Osteoblast (primary cell): ENCODE data around the gene IL36B. TPM values are rescaled to one million over a fixed set of nuclear protein-coding genes. Genes with fewer than 3 reads are reported as not detected.

ENCODE experiments used
- DNase-seq: peaks from one replicate; pipeline ENCODE4 v3.0.0; 2011; ENCODE audit warnings: low spot score, mixed read lengths; ENCODE audit not compliant: insufficient read length; ENCODE audit errors: missing footprints
- H2AFZ ChIP-seq: 2 replicates; pipeline ENCODE4 v1.6.0; 2011; ENCODE audit warnings: mild to moderate bottlenecking, low read length
- H3K27ac ChIP-seq: 2 replicates; pipeline ENCODE4 v1.5.1; 2011; ENCODE audit warnings: mild to moderate bottlenecking, low read depth, low read length, moderate library complexity
- H3K27me3 ChIP-seq: 2 replicates; pipeline ENCODE4 v1.6.0; 2012; ENCODE audit warnings: mild to moderate bottlenecking, control low read depth, inconsistent platforms, low read length, moderate library complexity; ENCODE audit not compliant: insufficient read depth
- H3K36me3 ChIP-seq: 2 replicates; pipeline ENCODE4 v1.5.1; 2011; ENCODE audit warnings: mild to moderate bottlenecking, low read length, control low read depth, moderate library complexity; ENCODE audit not compliant: insufficient read depth
- H3K4me1 ChIP-seq: 2 replicates; pipeline ENCODE4 v1.5.1; 2011; ENCODE audit warnings: mild to moderate bottlenecking, low read length, control low read depth, moderate library complexity; ENCODE audit not compliant: insufficient read depth
- H3K4me2 ChIP-seq: 2 replicates; pipeline ENCODE4 v1.6.0; 2011; ENCODE audit warnings: mild to moderate bottlenecking, low read length; ENCODE audit not compliant: insufficient read depth
- H3K4me3 ChIP-seq: fragments of 200-600 bp; sonication (generic); 3 replicates; pipeline ENCODE4 v1.5.1; 2012; ENCODE audit warnings: mild to moderate bottlenecking, low read length, inconsistent platforms; ENCODE audit not compliant: insufficient read depth
- H3K79me2 ChIP-seq: 2 replicates; pipeline ENCODE4 v1.6.0; 2012; ENCODE audit warnings: mild to moderate bottlenecking, low read length, control low read depth, inconsistent platforms; ENCODE audit not compliant: insufficient read depth
- H3K9me3 ChIP-seq: 2 replicates; pipeline ENCODE4 v1.5.1; 2011; ENCODE audit warnings: low read depth, low read length, control low read depth
- H4K20me1 ChIP-seq: 2 replicates; pipeline ENCODE4 v1.6.0; 2012; ENCODE audit warnings: mild to moderate bottlenecking, low read length, control low read depth; ENCODE audit not compliant: insufficient read depth
- total RNA-seq: library from RNA; depleted of rRNA; stranded (reverse); fragments of >200 nt; gene quantifications from 2 replicates; pipeline ENCODE4 v1.2.3, GENCODE V29; 2012
- TF ChIP-seq, protein P1 (sequence below): IDR thresholded peaks from 2 replicates; pipeline ENCODE4 v1.5.1; 2011; ENCODE audit warnings: mild to moderate bottlenecking, low read depth, low read length, moderate library complexity; ENCODE audit errors: extremely low read depth

Gene IL36B
- total RNA-seq, 1 donor = not detected

DNA sequence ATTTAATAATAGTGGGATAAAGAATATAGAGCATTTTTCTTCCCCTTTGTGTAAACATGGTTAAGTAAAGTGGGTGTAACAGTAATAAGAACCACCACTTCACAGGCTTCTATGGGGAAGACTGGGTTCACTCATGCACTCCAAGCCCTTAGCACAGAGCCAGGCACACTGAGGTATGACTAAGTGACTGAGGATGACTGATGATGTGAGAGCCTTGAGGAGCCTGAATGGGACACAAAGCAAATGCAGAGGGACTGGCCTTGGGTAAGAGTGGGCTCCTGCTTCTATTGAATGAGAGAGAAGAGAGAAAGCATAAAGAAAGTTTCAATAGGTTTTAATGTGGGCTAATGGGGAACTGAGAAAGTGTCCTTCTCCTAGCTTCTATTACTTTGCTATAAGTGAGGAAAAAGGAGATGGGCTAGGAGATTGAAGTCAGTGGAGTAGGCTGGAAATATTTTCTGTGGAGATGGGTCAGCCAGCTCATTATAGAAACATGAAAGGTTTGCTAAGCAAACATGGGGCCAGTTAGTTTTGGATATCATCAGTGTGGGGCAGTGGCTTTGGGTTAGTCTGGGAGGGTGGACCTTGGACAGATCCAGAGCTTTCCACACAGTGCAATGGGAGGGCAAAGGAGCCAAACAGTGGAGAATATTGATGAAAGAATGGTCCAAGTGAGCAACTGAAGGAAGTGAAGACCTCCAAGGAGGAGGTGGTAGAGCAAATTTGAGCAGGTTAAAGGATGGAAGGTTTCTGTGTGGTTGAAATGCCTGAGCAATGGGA is 35.7 kb upstream of the IL36B start:
- no peak overlapping the region for H3K4me3 ChIP-seq
- no peaks in the 10 kb centered on the region for H4K20me1 ChIP-seq
- no peak for DNase-seq
- H3K79me2 ChIP-seq = no peaks in the 10 kb centered on the region
- H2AFZ ChIP-seq = no peak overlapping the region
- H3K4me2 ChIP-seq = no peak overlapping the region
- H3K4me1 ChIP-seq = no peaks in the 10 kb centered on the region
- H3K36me3 ChIP-seq = no peaks in the 10 kb centered on the region
- no peaks in the 10 kb centered on the region for H3K9me3 ChIP-seq
- H3K27ac ChIP-seq = no peak overlapping the region
- TF ChIP-seq, protein P1, sequence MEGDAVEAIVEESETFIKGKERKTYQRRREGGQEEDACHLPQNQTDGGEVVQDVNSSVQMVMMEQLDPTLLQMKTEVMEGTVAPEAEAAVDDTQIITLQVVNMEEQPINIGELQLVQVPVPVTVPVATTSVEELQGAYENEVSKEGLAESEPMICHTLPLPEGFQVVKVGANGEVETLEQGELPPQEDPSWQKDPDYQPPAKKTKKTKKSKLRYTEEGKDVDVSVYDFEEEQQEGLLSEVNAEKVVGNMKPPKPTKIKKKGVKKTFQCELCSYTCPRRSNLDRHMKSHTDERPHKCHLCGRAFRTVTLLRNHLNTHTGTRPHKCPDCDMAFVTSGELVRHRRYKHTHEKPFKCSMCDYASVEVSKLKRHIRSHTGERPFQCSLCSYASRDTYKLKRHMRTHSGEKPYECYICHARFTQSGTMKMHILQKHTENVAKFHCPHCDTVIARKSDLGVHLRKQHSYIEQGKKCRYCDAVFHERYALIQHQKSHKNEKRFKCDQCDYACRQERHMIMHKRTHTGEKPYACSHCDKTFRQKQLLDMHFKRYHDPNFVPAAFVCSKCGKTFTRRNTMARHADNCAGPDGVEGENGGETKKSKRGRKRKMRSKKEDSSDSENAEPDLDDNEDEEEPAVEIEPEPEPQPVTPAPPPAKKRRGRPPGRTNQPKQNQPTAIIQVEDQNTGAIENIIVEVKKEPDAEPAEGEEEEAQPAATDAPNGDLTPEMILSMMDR = no peak
- peaks cover 34% of the 10 kb centered on the region for H3K27me3 ChIP-seq

GRCh38 chr2:113085542-113085941 is 32.9 kb upstream of the IL36B start:
- H3K4me3 ChIP-seq = no peak overlapping the region
- DNase-seq = no peak
- no peaks in the 10 kb centered on the region for H3K79me2 ChIP-seq
- no peak overlapping the region for H2AFZ ChIP-seq
- H4K20me1 ChIP-seq = no peaks in the 10 kb centered on the region
- peaks cover 29% of the 10 kb centered on the region for H3K27me3 ChIP-seq
- TF ChIP-seq, protein P1 = no peak
- H3K36me3 ChIP-seq = no peaks in the 10 kb centered on the region
- H3K9me3 ChIP-seq = no peaks in the 10 kb centered on the region
- H3K27ac ChIP-seq = no peak overlapping the region
- H3K4me1 ChIP-seq = no peaks in the 10 kb centered on the region
- H3K4me2 ChIP-seq = no peak overlapping the region

DNA sequence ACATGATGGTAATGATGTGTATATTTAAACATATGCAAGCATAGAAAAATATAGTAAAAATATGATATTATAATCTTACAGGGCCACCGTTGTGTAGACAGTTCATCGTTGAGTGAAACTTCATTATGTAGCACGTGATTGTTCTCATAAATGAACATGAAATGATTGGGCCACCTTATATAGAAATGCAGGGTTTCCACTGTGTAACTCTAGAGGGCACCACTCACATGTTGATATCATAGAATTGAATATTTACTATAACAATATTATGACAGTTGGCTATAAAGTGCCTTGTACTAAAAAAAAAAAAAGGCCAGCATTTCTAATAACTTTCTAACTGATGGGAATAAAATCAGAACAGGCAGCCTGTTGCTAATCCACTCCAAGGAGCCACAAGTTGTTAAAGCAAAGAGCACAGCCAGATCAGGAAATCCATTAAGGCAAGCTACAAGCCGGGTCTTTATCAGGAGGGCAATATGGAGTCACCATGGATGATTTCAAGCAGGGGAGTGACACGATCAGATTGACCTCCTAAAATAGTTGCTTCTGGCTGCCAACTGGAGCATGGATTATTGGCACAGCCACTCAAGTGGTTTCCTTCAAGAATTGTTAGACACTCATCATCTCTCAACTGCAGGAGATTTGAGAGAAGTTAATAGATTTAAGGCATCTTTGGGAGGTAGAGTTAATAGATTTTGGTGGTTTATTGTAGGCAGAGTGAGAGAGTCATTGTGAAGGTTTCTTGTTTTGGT is 31.8 kb upstream of the IL36B start:
- no peak for DNase-seq
- H3K79me2 ChIP-seq = no peaks in the 10 kb centered on the region
- H4K20me1 ChIP-seq = no peaks in the 10 kb centered on the region
- no peaks in the 10 kb centered on the region for H3K36me3 ChIP-seq
- H3K4me1 ChIP-seq = no peaks in the 10 kb centered on the region
- no peak overlapping the region for H3K4me3 ChIP-seq
- no peak overlapping the region for H3K27ac ChIP-seq
- H3K27me3 ChIP-seq = peaks cover 27% of the 10 kb centered on the region
- no peak overlapping the region for H2AFZ ChIP-seq
- no peaks in the 10 kb centered on the region for H3K9me3 ChIP-seq
- H3K4me2 ChIP-seq = no peak overlapping the region
- TF ChIP-seq, protein P1 = peak; percentile 53

GRCh38 chr2:113083296-113083695 is 30.6 kb upstream of the IL36B start:
- H3K27me3 ChIP-seq = peaks cover 23% of the 10 kb centered on the region
- no peak for DNase-seq
- TF ChIP-seq, protein P1 = no peak
- H3K4me1 ChIP-seq = peaks cover 2% of the 10 kb centered on the region
- no peak overlapping the region for H3K27ac ChIP-seq
- H2AFZ ChIP-seq = no peak overlapping the region
- no peaks in the 10 kb centered on the region for H3K79me2 ChIP-seq
- H4K20me1 ChIP-seq = no peaks in the 10 kb centered on the region
- no peak overlapping the region for H3K4me2 ChIP-seq
- H3K4me3 ChIP-seq = no peak overlapping the region
- no peaks in the 10 kb centered on the region for H3K36me3 ChIP-seq
- no peaks in the 10 kb centered on the region for H3K9me3 ChIP-seq
